Central memory CD8-positive, alpha-beta T cell (primary cell): Measurements from ENCODE around the gene OR4D11.
"Not testable (repeated sequence)": the region's sequence is repeated elsewhere in the genome, so short reads cannot be mapped to it uniquely, and the experiment has no call there.

Source experiments
- ATAC-seq: fragments of 150-1000 bp; cut with Tn5 transposase; replicated peaks from 2 replicates; pipeline ENCODE4 v1.10.0; 2022; ENCODE audit warnings: mild to moderate bottlenecking, moderate FRiP score, moderate number of reproducible peaks; ENCODE audit not compliant: poor library complexity, severe bottlenecking; ENCODE audit errors: extremely low read depth
- DNase-seq, 2 donors: peaks; one replicate each; pipeline ENCODE4 v3.0.0; 2021; ENCODE audit warnings: low spot score in 2 of 2
- H3K27ac Mint-ChIP-seq: one replicate; pipeline ENCODE4 v1.8.0; 2022; ENCODE audit warnings: low read depth, mild to moderate bottlenecking, moderate library complexity, mixed read lengths
- H3K27me3 Mint-ChIP-seq: one replicate; pipeline ENCODE4 v1.8.0; 2022; ENCODE audit warnings: mixed read lengths
- H3K36me3 Mint-ChIP-seq: one replicate; pipeline ENCODE4 v1.8.0; 2022; ENCODE audit warnings: mild to moderate bottlenecking, moderate library complexity, mixed read lengths; ENCODE audit not compliant: insufficient read depth
- H3K4me1 Mint-ChIP-seq: one replicate; pipeline ENCODE4 v1.8.0; 2022; ENCODE audit warnings: mixed read lengths
- H3K4me3 Mint-ChIP-seq: one replicate; pipeline ENCODE4 v1.8.0; 2022; ENCODE audit warnings: mild to moderate bottlenecking, moderate library complexity, mixed read lengths
- H3K9me3 Mint-ChIP-seq: one replicate; pipeline ENCODE4 v1.8.0; 2022; ENCODE audit warnings: mixed read lengths

OR4D11 gene

GRCh38 chr11:59503276-59503675 lies at the start of gene OR4D11:
Gene OR4D11 (plus strand): TSS chr11:59503576. CDS start chr11:59503576, 0 bp downstream.
- Mint-ChIP-seq H3K36me3 (no peaks in the 10 kb centered on the region), H3K27me3 (peaks cover 52% of the 10 kb centered on the region), H3K4me1 (no peaks in the 10 kb centered on the region), H3K4me3 (no peak within 1 kb of the TSS), H3K27ac (no peak within 1 kb of the TSS), H3K9me3 (no peaks in the 10 kb centered on the region)
- ATAC-seq = no peak
- no peak for DNase-seq

- no peaks in the 10 kb centered on the region for H3K9me3 Mint-ChIP-seq
- no peaks in the 10 kb centered on the region for H3K36me3 Mint-ChIP-seq
- DNase-seq (no peak), ATAC-seq (no peak)
- H3K4me3 Mint-ChIP-seq = no peak within 1 kb of the TSS
- no peaks in the 10 kb centered on the region for H3K4me1 Mint-ChIP-seq
- H3K27ac Mint-ChIP-seq = no peak within 1 kb of the TSS
- H3K27me3 Mint-ChIP-seq = peaks cover 67% of the 10 kb centered on the region
These were observed 46.7 kb upstream of the OR4D11 start, which contains the start of gene OR4D6 for GRCh38 chr11:59456661-59457060. Gene OR4D6 (plus strand): TSS chr11:59456961. CDS start chr11:59456961, 0 bp downstream.

GRCh38 chr11:59459916-59460315 lies 43.5 kb upstream of the OR4D11 start:
- no peak overlapping the region for H3K4me3 Mint-ChIP-seq
- no peaks in the 10 kb centered on the region for H3K9me3 Mint-ChIP-seq
- no peak for ATAC-seq
- H3K4me1 Mint-ChIP-seq = no peaks in the 10 kb centered on the region
- H3K36me3 Mint-ChIP-seq = no peaks in the 10 kb centered on the region
- peaks cover 75% of the 10 kb centered on the region for H3K27me3 Mint-ChIP-seq
- H3K27ac Mint-ChIP-seq = no peak overlapping the region
- DNase-seq = no peak

- ATAC-seq (no peak), DNase-seq (no peak)
- peaks cover 65% of the 10 kb centered on the region for H3K27me3 Mint-ChIP-seq
- no peaks in the 10 kb centered on the region for H3K9me3 Mint-ChIP-seq
- H3K36me3 Mint-ChIP-seq = no peaks in the 10 kb centered on the region
- H3K27ac Mint-ChIP-seq = no peak overlapping the region
- H3K4me3 Mint-ChIP-seq = no peak overlapping the region
- H3K4me1 Mint-ChIP-seq = no peaks in the 10 kb centered on the region
These were observed 40.2 kb upstream of the OR4D11 start for GRCh38 chr11:59463190-59463641.

- no peak for ATAC-seq
- Mint-ChIP-seq H3K4me1 (no peaks in the 10 kb centered on the region), H3K27ac (no peak within 1 kb of the TSS)
These were observed 30.4 kb upstream of the OR4D11 start, which contains the start of gene OR4D10 for GRCh38 chr11:59473015-59473414. Gene OR4D10 (plus strand): TSS chr11:59473315. CDS start chr11:59477430, 4,115 bp downstream.

GRCh38 chr11:59475176-59475575 lies 28.2 kb upstream of the OR4D11 start:
- no peak for ATAC-seq
- H3K27ac Mint-ChIP-seq = no peak overlapping the region
- DNase-seq = no peak
- no peaks in the 10 kb centered on the region for H3K9me3 Mint-ChIP-seq
- H3K27me3 Mint-ChIP-seq = peaks cover 70% of the 10 kb centered on the region
- H3K36me3 Mint-ChIP-seq = no peaks in the 10 kb centered on the region
- H3K4me1 Mint-ChIP-seq = no peaks in the 10 kb centered on the region
- no peak overlapping the region for H3K4me3 Mint-ChIP-seq

More at GRCh38 chr11:59473015-59473414, 30.4 kb upstream of the OR4D11 start, which contains the start of gene OR4D10:
- Mint-ChIP-seq H3K9me3 (no peaks in the 10 kb centered on the region), H3K4me3 (no peak within 1 kb of the TSS), H3K36me3 (no peaks in the 10 kb centered on the region), H3K27me3 (peaks cover 71% of the 10 kb centered on the region)
- no peak for DNase-seq

- Mint-ChIP-seq H3K36me3 (no peaks in the 10 kb centered on the region), H3K9me3 (no peaks in the 10 kb centered on the region), H3K27ac (no peak overlapping the region), H3K4me1 (no peaks in the 10 kb centered on the region), H3K27me3 (peaks cover 42% of the 10 kb centered on the region), H3K4me3 (no peak overlapping the region)
- DNase-seq (no peak), ATAC-seq (no peak)
These were observed 23.5 kb upstream of the OR4D11 start for GRCh38 chr11:59479906-59480305.

- Mint-ChIP-seq H3K4me1 (no peaks in the 10 kb centered on the region), H3K9me3 (no peaks in the 10 kb centered on the region), H3K27me3 (peaks cover 42% of the 10 kb centered on the region), H3K27ac (no peak overlapping the region), H3K36me3 (no peaks in the 10 kb centered on the region), H3K4me3 (no peak overlapping the region)
- ATAC-seq (no peak), DNase-seq (no peak)
These were observed 23.0 kb upstream of the OR4D11 start for GRCh38 chr11:59480359-59480758.

GRCh38 chr11:59501931-59502330 lies 1.4 kb upstream of the OR4D11 start:
- ATAC-seq (no peak), DNase-seq (no peak)
- H3K4me1 Mint-ChIP-seq = no peaks in the 10 kb centered on the region

GRCh38 chr11:59510941-59511589 lies 7.7 kb downstream of the OR4D11 start, which contains the start of gene OR4D9:
Gene OR4D9 (plus strand): TSS chr11:59511539. CDS start chr11:59514913, 3,374 bp downstream.
- Mint-ChIP-seq H3K4me3 (no peak within 1 kb of the TSS), H3K27me3 (peaks cover 39% of the 10 kb centered on the region), H3K4me1 (peaks cover 9% of the 10 kb centered on the region), H3K27ac (no peak within 1 kb of the TSS), H3K36me3 (peaks cover 1% of the 10 kb centered on the region), H3K9me3 (no peaks in the 10 kb centered on the region)
- ATAC-seq (no peak), DNase-seq (no peak)

More at GRCh38 chr11:59501931-59502330, 1.4 kb upstream of the OR4D11 start:
- no peaks in the 10 kb centered on the region for H3K36me3 Mint-ChIP-seq
- H3K9me3 Mint-ChIP-seq = no peaks in the 10 kb centered on the region
- H3K27ac Mint-ChIP-seq = no peak overlapping the region
- no peak overlapping the region for H3K4me3 Mint-ChIP-seq
- peaks cover 62% of the 10 kb centered on the region for H3K27me3 Mint-ChIP-seq

GRCh38 chr11:59511675-59512074 lies 8.3 kb downstream of the OR4D11 start:
- Mint-ChIP-seq H3K27me3 (peaks cover 40% of the 10 kb centered on the region), H3K27ac (no peak overlapping the region), H3K36me3 (peaks cover 1% of the 10 kb centered on the region), H3K9me3 (no peaks in the 10 kb centered on the region), H3K4me1 (peaks cover 9% of the 10 kb centered on the region), H3K4me3 (no peak overlapping the region)
- ATAC-seq = no peak
- no peak for DNase-seq

- not testable (repeated sequence) for H3K4me3 Mint-ChIP-seq
These were observed 16.8 kb downstream of the OR4D11 start for GRCh38 chr11:59520139-59520538.

GRCh38 chr11:59520741-59521140 lies 17.4 kb downstream of the OR4D11 start:
- peaks cover 51% of the 10 kb centered on the region for H3K27me3 Mint-ChIP-seq
- ATAC-seq = no peak
- H3K36me3 Mint-ChIP-seq = peaks cover 2% of the 10 kb centered on the region
- no peaks in the 10 kb centered on the region for H3K4me1 Mint-ChIP-seq
- no peaks in the 10 kb centered on the region for H3K9me3 Mint-ChIP-seq
- H3K27ac Mint-ChIP-seq = no peak overlapping the region
- DNase-seq = no peak
- no peak overlapping the region for H3K4me3 Mint-ChIP-seq

More at GRCh38 chr11:59520139-59520538, 16.8 kb downstream of the OR4D11 start:
- not testable (repeated sequence) for H3K9me3 Mint-ChIP-seq, ATAC-seq, H3K4me1 Mint-ChIP-seq, DNase-seq, H3K27ac Mint-ChIP-seq, H3K36me3 Mint-ChIP-seq
- H3K27me3 Mint-ChIP-seq = peaks cover 53% of the 10 kb centered on the region
